ENCODE results near the gene ARHGAP28.
"Not testable (repeated sequence)": the region's sequence is repeated elsewhere in the genome, so short reads cannot be mapped to it uniquely, and the experiment has no call there.

Gene ARHGAP28

DNA sequence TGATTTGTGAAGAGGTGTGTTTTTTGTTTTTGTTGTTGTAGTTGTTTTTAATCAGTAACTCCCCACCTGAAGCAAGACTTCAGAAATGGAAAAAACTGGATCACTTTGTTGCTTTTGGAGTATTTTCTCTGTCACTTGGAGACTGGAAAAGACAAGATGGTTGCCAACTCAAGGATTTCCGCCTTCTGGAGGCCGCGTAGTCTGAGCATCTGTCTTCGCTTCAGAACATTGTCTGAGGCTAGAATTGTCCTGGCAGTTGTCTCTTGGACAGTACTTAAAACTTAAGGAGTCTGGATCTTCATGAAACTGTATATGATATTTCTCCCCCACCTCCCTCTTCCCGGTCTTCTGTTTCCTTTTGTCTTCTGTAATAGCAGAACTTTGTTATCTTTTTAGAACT is 67.7 kb downstream of the ARHGAP28 start:
- intact Hi-C loops (cut with DNase I) = no loop called here
- DNase-seq = no peak

DNA sequence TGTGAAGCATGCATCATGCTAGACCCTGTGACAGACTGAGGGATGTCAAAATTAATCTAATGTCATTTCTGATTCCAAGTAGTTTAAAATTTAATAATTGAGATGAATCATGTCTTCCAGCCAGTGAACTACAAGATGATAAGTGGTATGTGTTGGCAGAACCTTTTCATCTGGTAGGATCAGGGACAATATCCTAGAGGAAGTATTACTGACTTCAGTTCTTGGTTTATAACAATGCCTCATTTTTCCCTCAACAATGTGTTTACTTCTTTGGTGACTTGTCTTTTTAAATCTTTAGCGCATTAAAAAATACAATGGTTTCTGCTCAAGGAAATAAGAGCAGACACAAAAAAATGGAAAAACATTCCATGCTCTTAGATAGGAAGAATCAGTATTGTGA is 69.4 kb downstream of the ARHGAP28 start:
- no peak for DNase-seq
- intact Hi-C loops (cut with DNase I) = no loop called here

DNA sequence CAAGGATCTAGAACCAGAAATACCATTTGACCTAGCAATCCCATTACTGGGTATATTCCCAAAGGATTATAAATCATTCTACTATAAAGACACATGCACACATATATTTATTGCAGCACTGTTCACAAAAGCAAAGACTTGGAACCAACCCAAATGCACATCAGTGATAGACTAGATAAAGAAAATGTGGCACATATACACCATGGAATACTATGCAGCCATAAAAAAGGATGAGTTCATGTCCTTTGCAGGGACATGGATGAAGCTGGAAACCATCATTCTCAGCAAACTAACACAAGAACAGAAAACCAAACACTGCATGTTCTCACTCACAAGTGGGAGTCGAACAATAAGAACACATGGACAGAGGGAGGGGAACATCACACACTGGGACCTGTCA is 70.8 kb downstream of the ARHGAP28 start:
- DNase-seq; intact Hi-C loops (cut with DNase I): not testable (repeated sequence)

DNA sequence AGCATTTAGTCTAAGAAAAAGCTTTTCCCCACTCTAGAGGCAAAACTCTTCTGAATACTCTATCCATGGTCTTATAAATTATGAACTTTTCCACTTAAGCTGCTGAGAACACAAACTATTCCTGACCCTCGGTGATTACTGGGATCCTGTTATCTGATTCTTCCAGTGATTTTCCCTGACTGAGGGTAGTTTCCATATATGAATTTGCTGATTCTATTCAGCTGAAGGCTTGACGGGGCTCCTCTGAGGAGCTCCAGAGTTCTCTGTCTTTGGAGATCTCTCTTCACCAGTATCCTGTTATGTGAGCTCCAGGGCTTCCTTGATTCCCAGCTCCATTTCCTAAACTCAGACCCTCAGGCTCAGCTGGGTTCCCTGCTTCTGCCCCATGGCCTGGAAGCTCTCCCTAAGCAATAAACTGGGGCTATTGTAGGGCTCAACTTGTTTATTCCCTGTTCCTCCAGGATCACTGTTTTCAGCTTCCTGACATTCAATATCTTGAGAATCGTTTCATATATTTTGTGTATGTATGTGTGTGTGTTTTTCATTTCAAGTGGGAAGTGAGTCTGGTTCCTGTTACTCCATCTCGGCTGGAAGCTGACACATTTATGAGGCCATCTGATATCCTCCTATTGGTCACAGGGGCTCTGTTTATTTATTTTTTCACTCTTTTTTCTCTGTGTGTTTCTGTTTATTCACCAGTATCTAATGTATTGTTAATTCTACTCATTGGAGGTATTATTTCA is 78.2 kb downstream of the ARHGAP28 start:
- no peak for DNase-seq
- intact Hi-C loops (cut with DNase I) = no loop called here

DNA sequence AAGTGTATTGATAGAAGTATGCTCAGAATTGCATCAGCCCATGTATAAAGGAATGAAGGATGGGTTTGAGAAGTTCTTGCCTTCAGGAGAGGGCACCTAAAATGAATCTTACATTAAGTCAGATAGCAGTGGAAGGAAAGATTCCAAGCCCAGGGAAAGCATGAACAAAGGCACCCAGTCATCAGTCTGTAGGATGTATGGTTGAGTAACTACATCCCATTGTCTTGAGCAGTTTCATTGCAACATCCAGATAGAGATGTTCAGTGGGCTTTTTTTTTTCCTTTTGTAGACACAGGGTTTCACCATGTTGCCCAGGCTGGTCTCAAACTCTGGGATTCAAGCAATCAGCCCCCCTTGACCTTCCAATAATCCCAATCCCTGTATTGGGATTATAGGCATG is 80.7 kb downstream of the ARHGAP28 start:
- intact Hi-C loops (cut with DNase I) = no loop called here
- no peak for DNase-seq

DNA sequence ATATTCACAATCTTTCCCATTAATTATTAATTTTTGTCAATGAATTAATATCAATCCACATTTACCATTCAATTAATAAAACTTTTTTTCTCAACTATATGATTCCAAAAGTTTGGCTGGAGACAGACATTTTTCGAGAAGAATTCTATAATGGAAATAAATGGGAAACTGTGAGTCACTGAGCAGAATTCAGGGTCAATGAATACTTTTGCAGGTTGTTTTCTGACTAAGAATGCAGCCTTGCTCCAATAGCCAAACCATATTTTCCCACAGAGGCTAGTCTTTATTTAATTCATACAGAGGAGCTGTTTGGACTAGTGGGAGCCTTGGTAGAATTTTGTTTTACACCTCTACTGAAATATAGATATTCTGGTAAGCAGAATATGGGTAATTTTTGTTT is 82.3 kb downstream of the ARHGAP28 start:
- intact Hi-C loops (cut with DNase I) = no loop called here
- DNase-seq = no peak

DNA sequence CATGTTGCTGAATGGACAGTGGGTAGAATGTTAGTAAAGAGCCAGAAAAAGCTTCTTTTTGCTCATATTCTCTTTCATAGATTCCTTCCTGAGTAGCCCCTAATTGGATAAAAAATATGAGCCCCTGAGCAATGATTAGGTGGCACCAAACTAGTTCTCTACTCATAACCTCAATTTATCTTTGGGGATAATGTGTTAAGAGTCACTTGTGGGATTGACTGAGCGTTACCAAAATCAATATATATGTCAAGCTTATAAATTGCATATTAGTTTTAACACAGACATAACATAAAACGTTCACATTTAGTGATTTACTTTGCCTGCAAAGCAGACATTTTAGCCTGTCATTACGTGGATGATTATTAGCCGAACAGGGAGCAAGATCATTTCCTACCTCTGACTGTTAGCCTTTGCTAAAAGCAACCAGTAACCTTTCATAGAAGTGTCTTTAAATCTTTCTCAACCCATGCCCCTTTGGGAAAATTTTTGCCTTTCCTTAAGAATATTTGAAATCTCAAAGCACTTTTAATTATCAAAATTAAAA is 85.4 kb downstream of the ARHGAP28 start:
- intact Hi-C loops (cut with DNase I) = no loop called here
- DNase-seq = no peak

DNA sequence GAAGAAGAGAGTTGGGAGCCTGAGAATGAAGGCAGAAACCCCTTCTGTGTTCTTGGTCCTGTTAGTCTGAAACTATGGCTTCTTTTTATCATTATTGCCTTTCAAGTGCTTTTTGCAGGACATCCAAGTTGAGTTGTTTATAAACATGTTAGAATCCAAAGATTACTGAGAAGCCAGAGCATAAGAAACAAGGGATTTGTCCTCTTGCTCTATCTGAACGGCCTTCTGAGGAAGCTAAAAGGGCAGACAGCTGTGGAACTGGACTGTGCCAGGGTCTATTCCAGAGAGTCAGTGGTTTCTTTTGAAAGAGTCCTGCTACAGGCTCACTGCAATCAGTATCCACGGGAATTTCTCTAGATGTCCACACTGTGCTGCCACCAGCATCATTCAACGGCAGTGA is 86.6 kb downstream of the ARHGAP28 start:
- DNase-seq = no peak
- intact Hi-C loops (cut with DNase I) = no loop called here

DNA sequence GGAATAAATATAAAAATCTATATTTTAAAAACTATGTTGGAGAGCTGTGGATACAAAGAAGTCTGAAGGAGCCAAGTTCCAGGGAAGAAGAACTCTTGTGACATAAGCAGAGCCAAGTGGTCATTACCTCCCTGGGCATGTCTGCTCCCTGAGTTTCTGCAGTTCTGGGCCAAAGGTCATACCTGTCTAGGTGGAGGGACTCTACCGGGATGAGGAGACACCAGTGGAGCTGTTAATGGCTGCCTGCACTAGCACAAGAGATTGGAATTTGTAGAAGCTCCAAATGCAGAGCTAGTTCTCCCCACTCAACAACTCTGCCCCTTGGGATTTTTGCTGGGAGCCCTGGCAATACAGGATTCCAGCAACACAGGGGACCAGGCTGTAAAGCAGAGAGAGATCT is 89.8 kb downstream of the ARHGAP28 start:
- no peak for DNase-seq
- intact Hi-C loops (cut with DNase I) = no loop called here

DNA sequence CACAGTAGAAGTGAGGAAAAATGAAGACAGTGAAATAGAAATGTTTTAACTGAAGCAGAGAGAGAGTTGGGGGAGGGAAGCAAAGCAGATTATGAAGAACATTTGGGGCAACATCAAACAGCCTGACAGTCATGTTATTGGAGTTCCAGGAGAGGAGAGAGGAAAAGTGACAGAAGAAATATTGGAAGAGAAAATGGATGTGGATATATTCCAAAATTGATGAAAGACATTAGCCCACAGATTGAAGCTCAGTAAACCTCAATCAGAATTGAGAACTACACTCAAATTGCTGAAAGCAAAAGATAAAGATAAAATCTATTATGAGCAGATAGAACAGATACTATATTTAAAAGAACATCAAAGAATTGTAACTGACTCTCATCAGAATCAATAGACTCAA is 90.8 kb downstream of the ARHGAP28 start:
- no peak for DNase-seq
- intact Hi-C loops (cut with DNase I) = no loop called here

DNA sequence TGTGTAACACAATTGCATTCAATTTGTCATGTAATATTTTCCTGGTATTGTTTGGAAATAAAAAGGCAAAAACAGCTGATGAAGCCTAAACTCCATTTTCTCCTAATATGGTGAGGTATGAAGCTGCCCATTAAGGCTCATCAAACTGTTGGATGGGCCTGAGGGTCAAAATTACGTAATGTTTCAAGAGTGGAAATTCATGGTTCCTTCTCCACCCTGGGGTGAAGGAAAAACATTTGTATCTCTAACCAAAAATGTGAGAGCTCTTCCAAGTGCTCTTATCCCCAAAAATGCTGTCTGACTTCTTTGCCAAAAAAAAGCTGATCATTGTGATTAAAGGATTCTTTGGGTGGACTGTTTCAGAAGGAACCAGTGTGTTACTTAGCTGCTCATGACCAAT is 91.8 kb downstream of the ARHGAP28 start:
- DNase-seq = no peak
- intact Hi-C loops (cut with DNase I) = no loop called here

DNA sequence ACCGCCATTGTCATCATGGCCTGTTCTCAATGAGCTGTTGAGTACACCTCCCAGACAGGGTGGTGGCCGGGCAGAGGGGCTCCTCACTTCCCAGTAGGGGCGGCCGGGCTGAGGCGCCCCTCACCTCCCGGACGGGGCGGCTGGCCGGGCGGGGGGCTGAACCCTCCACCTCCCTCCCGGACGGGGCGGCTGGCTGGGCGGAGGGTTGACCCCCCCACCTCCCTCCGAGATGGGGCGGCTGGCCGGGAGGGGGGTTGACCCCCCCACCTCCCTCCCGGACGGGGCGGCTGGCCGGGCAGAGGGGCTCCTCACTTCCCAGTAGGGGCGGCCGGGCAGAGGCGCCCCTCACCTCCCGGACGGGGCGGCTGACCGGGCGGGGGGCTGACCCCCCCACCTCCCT is 97.6 kb downstream of the ARHGAP28 start:
- DNase-seq; intact Hi-C loops (cut with DNase I): not testable (repeated sequence)

DNA sequence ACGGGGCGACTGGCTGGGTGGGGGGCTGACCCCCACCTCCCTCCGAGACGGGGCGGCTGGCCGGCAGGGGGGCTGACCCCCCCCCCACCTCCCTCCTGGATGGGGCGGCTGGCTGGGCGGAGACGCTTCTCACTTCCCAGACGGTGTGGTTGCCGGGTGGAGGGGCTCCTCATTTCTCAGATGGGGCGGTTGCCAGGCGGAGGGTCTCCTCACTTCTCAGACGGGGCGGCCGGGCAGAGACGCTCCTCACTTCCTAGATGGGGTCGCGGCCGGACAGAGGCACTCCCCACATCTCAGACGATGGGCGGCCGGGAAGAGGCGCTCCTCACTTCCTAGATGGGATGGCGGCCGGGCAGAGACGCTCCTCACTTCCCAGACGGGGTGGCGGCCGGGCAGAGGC is 98.0 kb downstream of the ARHGAP28 start:
- intact Hi-C loops (cut with DNase I); DNase-seq: not testable (repeated sequence)

DNA sequence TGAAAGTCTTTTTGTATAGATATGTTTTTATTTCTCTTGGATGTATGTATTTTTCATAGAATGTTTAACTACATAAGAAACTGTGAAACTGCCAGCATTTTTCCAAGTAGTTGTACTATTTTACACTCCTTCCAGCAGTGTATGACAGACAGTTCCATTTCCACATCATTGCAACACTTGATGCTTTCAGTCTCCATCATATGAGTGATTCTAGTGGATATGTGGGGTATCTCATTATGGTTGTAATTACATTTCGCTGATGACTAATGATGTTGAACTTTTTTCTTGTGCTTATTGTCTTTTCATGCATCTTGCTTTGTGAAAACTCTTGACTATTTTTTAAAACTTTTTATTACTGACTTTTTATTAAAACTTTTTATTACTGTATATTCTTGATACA is 101.4 kb downstream of the ARHGAP28 start:
- no peak for DNase-seq
- intact Hi-C loops (cut with DNase I) = no loop called here

DNA sequence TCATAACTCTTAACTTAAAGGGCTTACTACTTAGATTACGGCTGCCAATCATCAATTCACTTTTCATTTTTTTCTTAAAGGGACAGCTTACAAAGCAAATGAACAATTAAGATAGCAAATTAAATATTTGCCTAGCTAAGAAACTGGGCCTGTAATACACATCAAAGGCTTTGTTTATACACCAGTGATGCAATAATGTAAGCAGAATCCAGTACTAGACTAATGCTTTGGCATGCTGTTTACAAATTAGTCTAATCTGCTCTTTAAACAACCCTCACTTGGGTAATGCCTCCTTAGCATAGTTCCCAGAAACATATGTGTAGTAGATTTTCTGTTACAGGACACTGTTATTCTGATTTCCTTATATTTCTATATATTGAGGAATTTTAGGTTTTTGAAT is 105.8 kb downstream of the ARHGAP28 start:
- DNase-seq = no peak
- intact Hi-C loops (cut with DNase I) = no loop called here

DNA sequence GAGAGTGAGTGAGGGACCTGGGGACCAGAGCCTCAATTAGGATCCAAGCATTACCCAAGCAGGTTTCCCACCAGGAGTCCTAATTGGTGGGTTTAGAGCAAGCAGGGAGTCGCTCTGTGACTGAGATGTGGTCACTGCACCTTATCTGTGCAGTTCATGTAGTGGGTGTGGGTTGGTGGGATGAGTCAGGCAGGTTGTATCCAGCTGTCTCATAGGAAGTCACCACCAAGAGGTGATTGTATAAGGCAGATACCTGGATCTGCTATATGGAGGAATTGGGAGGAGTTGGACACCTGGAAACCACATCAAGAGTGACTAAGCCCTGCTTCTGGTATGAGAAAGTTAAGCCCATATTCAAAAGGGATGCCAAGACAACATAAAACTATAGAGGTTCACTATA is 106.8 kb downstream of the ARHGAP28 start:
- intact Hi-C loops (cut with DNase I) = no loop called here
- DNase-seq = no peak

DNA sequence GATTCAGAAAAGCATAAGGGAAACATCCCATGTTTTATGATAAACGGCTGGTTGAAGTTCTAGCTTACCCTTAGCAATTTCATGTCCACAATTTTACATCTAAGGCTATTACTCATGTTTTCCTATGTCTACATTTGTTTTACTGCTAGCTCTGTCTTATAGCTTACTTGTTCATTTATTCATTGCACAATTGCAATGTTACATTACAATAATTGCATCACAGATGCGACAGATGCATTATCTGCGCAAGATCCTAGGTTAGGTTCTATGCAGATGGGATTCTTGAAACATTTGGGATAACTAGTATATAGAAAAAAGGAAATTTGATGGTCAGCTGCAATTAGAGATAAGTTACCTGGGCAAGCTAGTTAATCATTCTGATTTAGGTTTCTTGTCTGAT is 108.4 kb downstream of the ARHGAP28 start:
- no peak for DNase-seq
- intact Hi-C loops (cut with DNase I) = no loop called here

DNA sequence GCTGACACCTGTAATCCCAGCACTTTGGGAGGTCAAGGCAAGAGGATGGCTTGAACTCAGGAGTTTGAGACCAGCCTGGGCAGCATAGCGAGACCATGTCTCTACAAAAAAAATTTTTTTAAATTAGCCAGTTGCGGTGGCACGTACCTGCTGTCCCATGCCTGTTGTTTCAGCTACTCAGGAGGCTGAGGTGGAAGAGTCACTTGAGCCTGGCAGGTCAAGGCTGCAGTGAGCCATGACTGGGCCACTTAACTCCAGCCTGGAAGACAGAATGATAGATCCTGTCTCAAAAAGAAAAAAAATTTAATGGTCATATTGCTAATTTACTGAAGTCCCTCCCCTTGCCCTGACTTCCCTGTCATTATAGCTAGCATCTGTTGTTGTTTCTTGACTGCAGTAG is 112.6 kb downstream of the ARHGAP28 start:
- intact Hi-C loops (cut with DNase I) = no loop called here
- DNase-seq = no peak

DNA sequence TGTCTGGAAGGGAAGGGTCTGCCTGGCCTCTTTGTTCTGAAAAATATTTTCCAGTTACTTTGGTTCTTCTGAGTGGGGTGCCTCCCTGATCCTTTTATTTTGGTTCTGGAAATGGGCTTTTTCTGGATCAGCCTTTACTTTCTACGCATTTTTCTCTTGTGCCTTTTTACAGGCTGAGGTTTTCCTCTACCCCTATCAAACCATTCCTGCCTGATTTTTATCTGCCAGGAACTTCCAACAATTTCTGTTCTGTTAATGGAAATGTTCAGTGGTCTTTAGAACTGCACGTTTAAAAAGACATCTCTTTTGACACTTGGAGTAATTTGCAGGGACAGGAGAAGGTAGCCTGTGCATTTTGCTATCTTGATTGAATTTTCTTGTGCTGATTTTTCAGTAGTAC is 113.8 kb downstream of the ARHGAP28 start:
- intact Hi-C loops (cut with DNase I) = no loop called here
- DNase-seq = no peak

DNA sequence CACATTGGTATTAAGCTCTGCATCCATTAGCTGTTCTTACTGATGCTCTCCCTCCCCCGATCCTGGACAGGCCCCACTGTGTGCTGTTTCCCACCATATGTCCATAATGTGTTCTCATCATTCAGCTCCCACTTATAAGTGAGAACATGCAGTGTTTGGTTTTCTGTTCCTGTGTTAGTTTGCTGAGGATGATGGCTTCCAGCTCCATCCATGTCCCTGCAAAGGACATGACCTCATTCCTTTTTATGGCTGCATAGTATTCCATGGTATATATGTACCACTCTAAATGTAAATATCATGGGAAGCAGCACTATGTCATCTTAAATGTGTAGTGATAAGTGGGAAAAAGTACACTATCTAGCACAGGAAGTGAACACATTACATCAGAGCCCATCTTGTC is 116.0 kb downstream of the ARHGAP28 start:
- intact Hi-C loops (cut with DNase I) = not testable (repeated sequence)

DNA sequence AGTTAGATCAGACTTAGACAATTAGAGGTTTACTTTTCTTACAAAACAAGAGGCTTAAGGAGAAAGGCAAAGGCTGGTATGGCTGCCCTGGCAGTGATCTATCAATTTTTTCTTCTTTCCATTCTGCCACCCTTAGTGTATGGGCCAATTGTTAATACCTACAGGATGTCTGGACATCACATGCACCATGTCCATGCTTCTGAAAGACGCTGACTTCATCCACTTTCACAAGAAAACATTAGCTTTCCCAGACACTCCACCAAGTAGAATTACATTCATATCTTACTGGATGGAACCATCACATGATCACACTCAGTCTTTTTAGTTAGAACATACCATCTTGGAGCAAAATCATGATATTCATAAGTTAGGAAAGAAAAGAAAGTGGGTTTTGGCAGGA is 120.9 kb downstream of the ARHGAP28 start:
- intact Hi-C loops (cut with DNase I) = no loop called here
- no peak for DNase-seq

More for the DNA sequence above, 116.0 kb downstream of the ARHGAP28 start:
- DNase-seq = not testable (repeated sequence)
